Endothelial cell of umbilical vein (primary cell): ENCODE data around the gene THY1.

ENCODE experiments used
- CTCF ChIP-seq, 2 donors: IDR thresholded peaks; 1 replicate in 1 of 2; 2 replicates in 1 of 2; pipeline ENCODE4 v1.5.1; 2011; ENCODE audit warnings: low read length in 2 of 2, mild to moderate bottlenecking in 2 of 2, moderate library complexity in 2 of 2, control low read depth in 1 of 2, inconsistent platforms in 1 of 2, low read depth in 1 of 2; ENCODE audit not compliant: insufficient read depth in 1 of 2; ENCODE audit errors: extremely low read depth in 1 of 2
- EZH2 ChIP-seq: IDR thresholded peaks from 2 replicates; pipeline ENCODE4 v1.6.1; 2012; ENCODE audit warnings: borderline replicate concordance, low read depth, mild to moderate bottlenecking, moderate library complexity, low read length, inconsistent platforms; ENCODE audit not compliant: severe bottlenecking
- MYC ChIP-seq: IDR thresholded peaks from one replicate; pipeline ENCODE4 v1.6.1; 2011; ENCODE audit warnings: mild to moderate bottlenecking, low read depth, low read length
- POLR2A ChIP-seq: IDR thresholded peaks from 2 replicates; pipeline ENCODE4 v1.6.1; 2012; ENCODE audit warnings: low read depth, mild to moderate bottlenecking, control low read depth, low read length

GRCh38 chr11:119438599-119438998 lies 15.6 kb upstream of the THY1 start:
- TF ChIP-seq CTCF (IDR thresholded peaks at IDR 0.05; ENCODE audit: extremely low read depth in 1 of 2, insufficient read depth in 1 of 2, low read depth in 1 of 2, low read length in 2 of 2) (no peak), MYC (no peak), EZH2 (no peak), POLR2A (no peak)
